GM21360 (cell line): Measurements from ENCODE around the gene BTBD9.

ENCODE experiments used
- ATAC-seq: cut with Tn5 transposase; IDR thresholded peaks from one replicate; pipeline ENCODE4 v1.9.1; 2021; ENCODE audit warnings: mild to moderate bottlenecking, moderate library complexity; ENCODE audit not compliant: unreplicated experiment

Gene BTBD9

GRCh38 chr6:38512211-38512610 is 127.5 kb downstream of the BTBD9 start:
- ATAC-seq = no peak

GRCh38 chr6:38510205-38510604 is 129.5 kb downstream of the BTBD9 start:
- no peak for ATAC-seq

- no peak for ATAC-seq
Measured at GRCh38 chr6:38509713-38510112, 130.0 kb downstream of the BTBD9 start.

- no peak for ATAC-seq
Measured at GRCh38 chr6:38508894-38509293, 130.8 kb downstream of the BTBD9 start.

GRCh38 chr6:38508286-38508685 is 131.4 kb downstream of the BTBD9 start:
- ATAC-seq = no peak

- ATAC-seq = no peak
Measured at GRCh38 chr6:38507173-38507572, 132.6 kb downstream of the BTBD9 start.

GRCh38 chr6:38505826-38506225 is 133.9 kb downstream of the BTBD9 start:
- ATAC-seq = no peak

- ATAC-seq = no peak
Measured at GRCh38 chr6:38504996-38505395, 134.7 kb downstream of the BTBD9 start.

- ATAC-seq = no peak
Measured at GRCh38 chr6:38503960-38504682, 135.6 kb downstream of the BTBD9 start.

GRCh38 chr6:38503032-38503773 is 136.5 kb downstream of the BTBD9 start:
- no peak for ATAC-seq

- ATAC-seq = no peak
Measured at GRCh38 chr6:38502423-38502822, 137.3 kb downstream of the BTBD9 start.

- ATAC-seq = no peak
Measured at GRCh38 chr6:38501931-38502330, 137.8 kb downstream of the BTBD9 start.

- no peak for ATAC-seq
Measured at GRCh38 chr6:38499529-38500096, 140.1 kb downstream of the BTBD9 start.

GRCh38 chr6:38498805-38499445 is 140.8 kb downstream of the BTBD9 start:
- no peak for ATAC-seq

GRCh38 chr6:38498085-38498484 is 141.6 kb downstream of the BTBD9 start:
- no peak for ATAC-seq

- ATAC-seq = no peak
Measured at GRCh38 chr6:38497546-38497945, 142.2 kb downstream of the BTBD9 start.

GRCh38 chr6:38495922-38496635 is 143.7 kb downstream of the BTBD9 start:
- ATAC-seq = peak; percentile 49

- ATAC-seq = no peak
Measured at GRCh38 chr6:38495518-38495917, 144.2 kb downstream of the BTBD9 start.

- no peak for ATAC-seq
Measured at GRCh38 chr6:38493931-38494547, 145.7 kb downstream of the BTBD9 start.

- ATAC-seq = no peak
Measured at GRCh38 chr6:38492031-38492430, 147.7 kb downstream of the BTBD9 start.

- ATAC-seq = no peak
Measured at GRCh38 chr6:38489951-38490350, 149.8 kb downstream of the BTBD9 start.
